ENCODE measurements around the gene EPHA8. TPM values are rescaled to one million over a fixed set of nuclear protein-coding genes. Genes with fewer than 3 reads are reported as not detected.

The EPHA8 gene
- total and polyA plus RNA-seq, 2 of the 4 experiments (the other 2 are of a cell fraction), result not detected

- Histone ChIP-seq H3K14ac (replicated peaks; ENCODE audit: low read depth, low read length) (no peak overlapping the region), H3K23ac (ENCODE audit: low read depth, low read length) (no peak overlapping the region)
- no TSS peak for BruUV-seq (replicated peaks)
Observed at GRCh38 chr1:22567197-22567596, 3.9 kb downstream of the EPHA8 start.

More at GRCh38 chr1:22567197-22567596, 3.9 kb downstream of the EPHA8 start:
- H3K9me3 ChIP-seq (ENCODE audit: control insufficient read depth, insufficient read depth, low read length), result no peaks in the 10 kb centered on the region
- H4K5ac ChIP-seq (ENCODE audit: low read depth, low read length), result no peak overlapping the region
- intact Hi-C loops (cut with micrococcal nuclease) (no loop called here), dilution Hi-C loops (cut with HindIII; ENCODE audit: low sequenced_read_pairs, unreplicated experiment) (no loop called here), in situ Hi-C loops (cut with MboI; ENCODE audit: low sequenced_read_pairs) (no loop called here)
- no peak overlapping the region for H2BK15ac ChIP-seq (ENCODE audit: low read depth, low read length)
- H2AFZ ChIP-seq (replicated peaks; ENCODE audit: low read length, poor library complexity), result no peak overlapping the region
- no peak overlapping the region for H3K4ac ChIP-seq (ENCODE audit: low read depth, low read length)
- no peaks in the 10 kb centered on the region for H3K4me1 ChIP-seq (ENCODE audit: control insufficient read depth, insufficient read depth, low read length)
- H3K9ac ChIP-seq (ENCODE audit: low read depth, low read length), result no peak overlapping the region
- no peaks in the 10 kb centered on the region for H3K79me1 ChIP-seq (ENCODE audit: low read depth in 1 of 2, low read length in 2 of 2)
- H3K4me2 ChIP-seq (ENCODE audit: low read depth, low read length), result no peak overlapping the region
- H3K27ac ChIP-seq (ENCODE audit: insufficient read depth, low read length), result no peak overlapping the region
- H3K9me1 ChIP-seq (ENCODE audit: insufficient read depth, low read length), result no peaks in the 10 kb centered on the region; the same call in 1 of the 2 replicates
- no peak overlapping the region for H3K4me3 ChIP-seq (ENCODE audit: insufficient read depth, low read depth, low read length)
- H3K27me3 ChIP-seq (ENCODE audit: control insufficient read depth, insufficient read depth, low read length), result peaks cover 76% of the 10 kb centered on the region
- H2AK9ac ChIP-seq (replicated peaks; ENCODE audit: low read depth, low read length, poor library complexity), result no peak overlapping the region
- no peak overlapping the region for H3K56ac ChIP-seq (ENCODE audit: extremely low read depth, insufficient read depth, low read length)
- H2BK120ac ChIP-seq (ENCODE audit: low read depth, low read length), result no peak overlapping the region
- no peak overlapping the region for H2AK5ac ChIP-seq (ENCODE audit: low read depth, low read length)
- no peak overlapping the region for H4K91ac ChIP-seq (ENCODE audit: insufficient read depth, low read depth, low read length)
- WGBS, 2 experiments (ENCODE audit: extremely low coverage in 2 of 2, insufficient read length in 1 of 2), result no CpG with 5 or more reads among the region's 14 CpGs
- H4K20me1 ChIP-seq (ENCODE audit: insufficient read depth, low read length), result no peaks in the 10 kb centered on the region
- CTCF ChIA-PET, result no interaction called here
- H3K36me3 ChIP-seq (ENCODE audit: control insufficient read depth, insufficient read depth, low read length), result no peaks in the 10 kb centered on the region
- ATAC-seq (ENCODE audit: low read depth), result no peak
- DNase-seq, result no peak
- no peak overlapping the region for H3K18ac ChIP-seq (ENCODE audit: low read depth, low read length)
- H2BK5ac ChIP-seq (ENCODE audit: low read depth, low read length, poor library complexity, severe bottlenecking), result no peak overlapping the region
- TF ChIP-seq MAZ (IDR thresholded peaks at IDR 0.05; ENCODE audit: borderline replicate concordance, low read depth, low read length) (no peak), MAFK (IDR thresholded peaks at IDR 0.05; ENCODE audit: low read depth, low read length) (no peak), MXI1 (IDR thresholded peaks at IDR 0.05; ENCODE audit: borderline replicate concordance, low read depth, low read length) (no peak), BHLHE40 (IDR thresholded peaks at IDR 0.05; ENCODE audit: low read depth, low read length) (no peak), NFE2L2 (IDR thresholded peaks at IDR 0.05; ENCODE audit: low read depth, low read length) (no peak), RFX5 (IDR thresholded peaks at IDR 0.05; ENCODE audit: low read depth, low read length) (no peak), POLR2A (IDR thresholded peaks at IDR 0.05; ENCODE audit: low read depth, low read length) (no peak), CHD1 (IDR thresholded peaks at IDR 0.05; ENCODE audit: low read depth, low read length) (no peak), CTCF (conservative IDR thresholded peaks at IDR 0.05; ENCODE audit: low read depth, low read length) (no peak), FOS (IDR thresholded peaks at IDR 0.05; ENCODE audit: low read depth, low read length) (no peak), RAD21 (IDR thresholded peaks at IDR 0.05; ENCODE audit: low read length) (no peak), RCOR1 (IDR thresholded peaks at IDR 0.05; ENCODE audit: insufficient replicate concordance, low read length) (no peak), CEBPB (IDR thresholded peaks at IDR 0.05; ENCODE audit: low read depth, low read length) (no peak), SMC3 (IDR thresholded peaks at IDR 0.05; ENCODE audit: low read depth, low read length) (no peak)
- TF ChIP-seq, protein P1, sequence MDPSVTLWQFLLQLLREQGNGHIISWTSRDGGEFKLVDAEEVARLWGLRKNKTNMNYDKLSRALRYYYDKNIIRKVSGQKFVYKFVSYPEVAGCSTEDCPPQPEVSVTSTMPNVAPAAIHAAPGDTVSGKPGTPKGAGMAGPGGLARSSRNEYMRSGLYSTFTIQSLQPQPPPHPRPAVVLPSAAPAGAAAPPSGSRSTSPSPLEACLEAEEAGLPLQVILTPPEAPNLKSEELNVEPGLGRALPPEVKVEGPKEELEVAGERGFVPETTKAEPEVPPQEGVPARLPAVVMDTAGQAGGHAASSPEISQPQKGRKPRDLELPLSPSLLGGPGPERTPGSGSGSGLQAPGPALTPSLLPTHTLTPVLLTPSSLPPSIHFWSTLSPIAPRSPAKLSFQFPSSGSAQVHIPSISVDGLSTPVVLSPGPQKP (IDR thresholded peaks at IDR 0.05; ENCODE audit: borderline replicate concordance, low read depth, low read length), result no peak
- TF ChIP-seq, protein P2, sequence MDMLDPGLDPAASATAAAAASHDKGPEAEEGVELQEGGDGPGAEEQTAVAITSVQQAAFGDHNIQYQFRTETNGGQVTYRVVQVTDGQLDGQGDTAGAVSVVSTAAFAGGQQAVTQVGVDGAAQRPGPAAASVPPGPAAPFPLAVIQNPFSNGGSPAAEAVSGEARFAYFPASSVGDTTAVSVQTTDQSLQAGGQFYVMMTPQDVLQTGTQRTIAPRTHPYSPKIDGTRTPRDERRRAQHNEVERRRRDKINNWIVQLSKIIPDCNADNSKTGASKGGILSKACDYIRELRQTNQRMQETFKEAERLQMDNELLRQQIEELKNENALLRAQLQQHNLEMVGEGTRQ (IDR thresholded peaks at IDR 0.05; ENCODE audit: low read depth, low read length), result no peak
- H4K8ac ChIP-seq (ENCODE audit: low read depth in 2 of 2, low read length in 2 of 2), result no peak overlapping the region
- H2BK20ac ChIP-seq (ENCODE audit: low read depth, low read length), result no peak overlapping the region
- POLR2A ChIA-PET (ENCODE audit: unreplicated experiment), result no interaction called here
